ENCODE data around the gene MAP3K9.
"Not testable (repeated sequence)": the region's sequence is repeated elsewhere in the genome, so short reads cannot be mapped to it uniquely, and the experiment has no call there.

Gene MAP3K9

DNA sequence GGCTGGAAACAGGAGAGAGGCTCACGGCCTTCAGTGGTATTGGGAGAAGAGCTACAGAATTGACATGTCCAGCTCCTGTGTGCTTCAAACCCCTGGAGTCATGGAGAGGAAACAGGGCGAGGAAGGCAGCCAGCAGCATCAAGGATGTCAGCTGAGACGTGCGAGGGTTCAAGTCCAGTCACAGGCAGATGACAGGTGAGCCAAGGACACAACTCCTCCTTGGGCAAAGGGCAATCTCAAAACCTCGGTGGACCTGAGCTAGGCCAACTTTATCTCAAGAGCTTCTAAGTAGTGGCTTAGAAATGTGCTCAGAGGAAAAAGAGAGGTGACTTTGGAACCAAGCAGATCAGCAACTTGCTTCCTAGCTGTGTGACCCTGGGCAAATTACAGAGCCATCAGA lies 86.0 kb downstream of the MAP3K9 start:
- no peak for DNase-seq

DNA sequence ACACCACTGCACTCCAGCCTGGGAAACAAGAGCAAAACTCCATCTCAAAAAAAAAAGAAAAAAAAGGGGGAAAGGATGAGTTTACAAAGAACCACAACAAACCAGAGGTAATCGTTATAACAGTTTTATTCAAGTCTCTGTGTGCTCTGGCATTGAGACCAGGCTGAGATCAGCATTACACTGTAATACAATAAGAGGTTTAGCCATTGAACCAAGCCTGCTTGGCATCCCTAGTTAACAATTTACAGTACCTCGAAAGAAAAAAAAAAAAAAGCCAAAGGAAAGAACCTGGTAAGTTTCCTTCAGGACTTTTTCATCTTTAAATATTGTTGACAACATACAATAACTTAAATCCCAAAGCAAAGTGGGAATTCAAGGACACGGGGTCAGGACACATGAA lies 86.9 kb downstream of the MAP3K9 start:
- DNase-seq: no peak

DNA sequence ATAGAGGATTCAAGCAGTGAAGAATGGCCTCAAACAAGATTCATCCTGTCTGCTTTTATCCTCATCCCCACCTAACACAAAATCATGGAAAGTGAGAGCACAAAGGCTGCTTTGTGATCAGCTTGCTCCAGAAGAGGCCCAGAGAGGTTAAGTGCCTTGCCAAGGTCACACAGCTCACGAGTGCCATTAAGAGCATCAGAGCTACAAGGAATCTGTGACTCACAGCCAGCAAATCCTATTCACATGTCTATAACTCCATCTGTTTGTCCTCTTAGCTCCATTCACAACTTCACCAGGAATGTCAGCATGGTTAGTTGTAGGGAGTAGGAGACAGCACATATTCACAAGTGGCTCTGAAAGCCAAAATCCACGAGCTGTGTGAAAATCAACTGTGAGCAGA lies 87.8 kb downstream of the MAP3K9 start:
- no peak for DNase-seq

DNA sequence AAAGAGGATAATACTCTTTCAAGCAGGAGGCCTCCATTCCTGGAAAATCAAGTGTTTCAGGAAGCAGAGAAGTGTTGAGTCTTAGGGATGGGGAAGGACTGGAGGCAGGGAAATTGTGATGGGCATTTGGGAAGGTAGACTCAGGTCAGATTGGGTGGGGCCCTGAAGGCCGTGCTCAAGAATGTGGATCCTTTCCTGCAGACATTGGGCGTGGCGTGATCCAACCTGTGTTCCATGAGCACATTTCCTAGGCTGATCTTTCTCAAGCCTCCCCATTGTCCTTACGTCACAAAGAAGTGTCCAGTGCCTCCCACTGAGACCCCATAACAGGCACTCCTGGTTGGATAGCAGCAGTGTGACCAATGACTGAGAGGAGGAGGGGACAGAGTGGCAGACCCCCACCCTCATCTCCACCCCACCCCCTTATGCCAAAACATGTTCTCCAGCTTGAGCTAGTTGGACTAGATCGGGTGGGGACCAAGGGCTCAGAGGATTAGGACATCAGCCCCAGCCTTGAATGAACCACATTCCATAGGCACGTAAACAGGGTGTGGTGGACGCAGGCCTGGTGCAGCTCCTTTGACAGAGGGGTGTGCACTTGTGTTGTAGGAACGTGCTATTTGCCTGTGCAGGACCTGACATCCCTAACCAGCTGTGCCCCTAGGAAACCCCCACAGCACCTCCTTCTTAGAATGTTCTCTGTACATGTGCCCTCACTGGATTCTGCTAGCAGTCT lies 90.8 kb downstream of the MAP3K9 start:
- DNase-seq: no peak

DNA sequence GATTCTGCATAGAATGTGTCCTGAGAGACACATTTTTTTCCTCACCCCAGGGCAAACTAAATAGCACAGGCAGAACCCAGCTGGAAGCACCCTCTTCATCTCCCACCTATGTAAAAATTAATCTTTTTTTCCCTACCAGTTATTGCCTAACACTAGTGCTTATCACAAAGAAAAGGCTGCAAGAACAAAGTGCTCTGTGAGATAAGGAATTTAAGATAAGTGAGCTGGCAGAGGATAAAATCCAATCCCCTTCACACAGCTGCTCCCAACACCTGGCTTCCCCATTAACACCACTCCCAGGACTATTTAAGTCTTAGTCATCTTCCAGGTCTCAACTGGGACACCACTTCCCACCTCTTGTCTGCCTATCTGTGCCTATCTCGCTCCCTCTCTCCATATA lies 92.4 kb downstream of the MAP3K9 start:
- no peak for DNase-seq

DNA sequence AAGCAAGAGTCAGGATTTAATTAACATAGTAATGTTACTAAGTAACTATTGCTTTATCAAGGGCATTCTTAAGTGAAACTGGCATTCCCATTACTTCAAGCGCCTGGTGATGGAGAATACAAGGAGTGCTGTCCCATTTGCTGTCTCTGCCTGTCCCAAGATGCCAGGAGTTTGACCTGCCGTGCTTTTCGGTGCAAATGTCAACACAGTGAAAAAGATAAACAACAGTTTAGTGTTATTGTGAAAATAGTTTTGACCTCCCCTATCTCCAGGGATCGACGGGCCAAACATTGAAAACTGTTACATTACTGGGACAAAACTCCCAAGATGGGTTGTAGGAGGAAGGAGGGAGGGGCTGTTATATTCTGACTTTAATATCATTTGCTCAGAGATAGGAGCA lies 92.8 kb downstream of the MAP3K9 start:
- DNase-seq: no peak

DNA sequence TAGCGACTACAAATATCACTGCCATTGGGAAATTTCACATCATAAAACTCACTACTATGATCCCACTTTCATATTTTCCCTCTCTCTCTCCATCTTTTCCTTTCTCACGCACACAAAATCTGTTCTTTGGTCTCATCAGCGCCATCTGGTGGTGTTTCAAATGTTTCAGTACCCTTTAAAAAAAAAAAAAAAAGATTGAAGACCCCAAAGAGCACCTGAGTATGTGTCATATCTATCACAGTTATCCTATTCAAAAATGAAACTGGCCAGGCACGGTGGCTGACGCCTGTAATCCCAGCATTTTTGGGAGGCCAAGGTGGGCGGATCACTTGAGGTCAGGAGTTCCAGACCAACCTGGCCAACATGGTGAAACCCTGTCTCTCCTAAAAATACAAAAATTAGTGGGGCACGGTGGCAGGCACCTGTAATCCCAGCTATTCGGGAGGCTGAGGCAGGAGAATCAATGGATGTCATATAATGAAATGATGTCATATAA lies 95.2 kb downstream of the MAP3K9 start:
- peak in 2 of 14 donors; percentile 1 to 7 for DNase-seq

DNA sequence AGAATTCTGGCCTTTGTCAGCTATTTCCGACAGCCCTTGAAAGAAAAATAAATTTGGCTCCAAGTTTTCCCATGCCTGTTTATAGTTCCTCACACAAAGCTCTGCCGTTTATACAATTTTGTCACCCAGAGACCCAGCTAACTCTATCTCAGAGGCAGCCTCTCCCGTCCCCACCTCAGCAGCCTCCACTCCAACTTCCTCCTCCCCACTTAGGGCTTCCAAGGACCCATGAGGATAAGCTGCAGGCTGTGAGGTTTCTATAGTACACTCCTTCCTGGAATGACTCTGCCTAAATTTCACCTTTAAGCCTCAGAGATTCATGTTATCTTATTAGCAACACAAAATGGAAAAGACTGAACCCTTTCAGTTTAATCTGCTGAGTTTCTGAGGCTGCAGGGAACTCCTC lies 95.8 kb downstream of the MAP3K9 start:
- no peak for DNase-seq

DNA sequence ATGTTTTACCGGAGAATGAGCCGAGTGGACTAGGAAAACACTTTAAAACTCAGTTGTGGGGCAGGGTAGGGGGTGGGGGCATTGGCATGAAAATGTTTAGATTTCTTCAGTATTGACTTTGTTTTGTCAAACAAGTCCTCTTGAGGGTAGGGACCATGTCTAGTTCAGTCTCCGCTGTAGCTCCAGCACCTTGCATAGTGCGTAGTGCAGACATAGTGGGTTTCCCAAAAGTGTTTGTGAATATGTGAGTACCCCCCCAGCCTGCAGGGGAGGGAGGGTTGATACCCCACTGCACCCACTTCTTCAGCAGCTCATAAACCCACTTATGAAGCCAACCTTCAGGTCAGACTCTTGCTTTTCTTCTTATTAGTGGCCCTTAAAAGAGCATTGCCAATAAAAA lies 96.2 kb downstream of the MAP3K9 start:
- DNase-seq: no peak

DNA sequence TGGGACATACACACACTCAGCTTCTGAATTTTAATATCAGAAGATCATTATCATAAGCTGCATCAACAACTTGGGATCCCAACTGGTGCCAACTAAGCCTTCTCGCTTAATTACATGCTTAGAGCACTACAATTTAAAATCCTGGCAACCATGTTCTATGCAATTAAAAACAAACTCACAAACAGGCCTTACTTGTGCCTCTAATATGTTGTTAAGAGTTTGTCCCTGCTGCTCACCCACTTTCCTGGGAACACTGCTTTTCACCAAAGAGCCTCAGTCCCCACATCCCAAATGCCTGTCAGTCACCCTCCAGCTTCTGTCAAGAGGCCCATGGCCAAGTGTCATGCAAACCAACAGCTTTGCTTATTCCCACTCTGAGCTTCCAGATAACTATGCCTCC lies 97.9 kb downstream of the MAP3K9 start:
- DNase-seq: no peak

DNA sequence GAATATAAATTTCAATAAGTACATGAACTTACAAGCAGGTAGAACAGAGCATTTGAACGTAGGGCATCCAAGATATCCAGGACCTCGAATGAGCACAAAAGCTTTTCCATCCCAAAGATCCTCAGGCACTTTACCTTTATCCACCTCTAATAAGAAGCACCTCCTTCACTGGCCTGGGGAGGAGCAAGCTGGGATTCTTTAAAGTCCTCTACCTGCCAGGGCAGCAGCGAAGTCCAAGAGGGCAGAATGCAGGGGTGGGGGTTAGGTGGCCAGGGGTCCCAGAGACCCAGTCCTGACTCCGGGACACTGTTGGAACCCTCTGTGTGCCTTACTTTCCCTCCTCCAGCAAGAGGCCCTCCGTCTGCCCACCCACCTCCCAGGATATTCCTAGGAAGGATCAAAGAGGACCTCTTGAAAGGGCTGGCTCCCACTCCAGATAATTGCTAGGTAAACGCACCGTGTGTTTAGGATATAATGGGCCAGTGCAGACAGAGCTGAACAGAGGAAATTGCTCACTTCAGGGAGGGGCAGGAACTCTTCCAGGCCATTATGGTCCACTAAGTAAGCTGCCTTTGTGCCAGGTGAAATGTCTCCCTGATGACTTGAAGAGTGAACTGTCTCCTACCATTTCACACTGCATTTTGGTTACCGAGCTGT lies 99.5 kb downstream of the MAP3K9 start:
- DNase-seq: no peak

DNA sequence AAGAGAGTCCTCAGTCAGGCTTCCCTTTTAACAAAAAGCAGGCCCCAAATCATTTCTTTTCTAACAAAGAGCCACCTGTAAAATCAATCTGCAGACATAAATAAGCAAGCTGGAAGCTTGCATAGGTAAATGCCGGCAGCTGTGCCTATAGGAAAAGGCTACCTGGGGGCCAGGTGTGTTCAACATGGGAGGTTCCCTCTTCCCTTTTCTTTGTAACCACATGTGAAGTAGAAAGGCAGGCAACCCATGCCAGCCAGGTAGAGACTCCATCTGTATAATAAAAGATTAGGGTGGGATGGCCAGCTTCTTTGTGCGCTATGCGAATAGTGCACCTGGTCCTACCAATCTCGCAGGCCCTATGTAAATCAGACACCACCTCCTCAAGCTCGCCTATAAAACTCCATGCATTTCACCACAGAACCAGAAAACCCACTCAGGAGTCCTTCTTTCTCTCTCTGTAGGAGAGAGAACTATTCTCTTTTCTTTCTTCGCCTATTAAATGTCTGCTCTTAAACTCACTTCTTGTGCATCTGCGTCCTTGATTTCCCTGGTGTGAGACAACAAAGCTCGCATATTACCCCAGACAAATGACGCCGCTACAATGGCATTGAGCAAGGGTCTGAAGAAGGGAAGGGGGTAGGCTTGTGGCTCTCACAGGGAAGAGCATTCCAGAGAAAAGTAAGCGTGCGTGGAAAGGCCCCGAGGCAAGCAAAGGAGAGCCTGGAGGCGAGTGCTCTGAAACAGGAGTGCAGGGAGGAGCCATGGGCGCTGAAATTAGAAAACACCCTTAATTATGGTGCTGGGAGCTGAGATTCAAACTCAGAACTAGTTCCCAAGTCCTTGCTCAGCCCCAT lies 100.4 kb downstream of the MAP3K9 start:
- no peak for DNase-seq

DNA sequence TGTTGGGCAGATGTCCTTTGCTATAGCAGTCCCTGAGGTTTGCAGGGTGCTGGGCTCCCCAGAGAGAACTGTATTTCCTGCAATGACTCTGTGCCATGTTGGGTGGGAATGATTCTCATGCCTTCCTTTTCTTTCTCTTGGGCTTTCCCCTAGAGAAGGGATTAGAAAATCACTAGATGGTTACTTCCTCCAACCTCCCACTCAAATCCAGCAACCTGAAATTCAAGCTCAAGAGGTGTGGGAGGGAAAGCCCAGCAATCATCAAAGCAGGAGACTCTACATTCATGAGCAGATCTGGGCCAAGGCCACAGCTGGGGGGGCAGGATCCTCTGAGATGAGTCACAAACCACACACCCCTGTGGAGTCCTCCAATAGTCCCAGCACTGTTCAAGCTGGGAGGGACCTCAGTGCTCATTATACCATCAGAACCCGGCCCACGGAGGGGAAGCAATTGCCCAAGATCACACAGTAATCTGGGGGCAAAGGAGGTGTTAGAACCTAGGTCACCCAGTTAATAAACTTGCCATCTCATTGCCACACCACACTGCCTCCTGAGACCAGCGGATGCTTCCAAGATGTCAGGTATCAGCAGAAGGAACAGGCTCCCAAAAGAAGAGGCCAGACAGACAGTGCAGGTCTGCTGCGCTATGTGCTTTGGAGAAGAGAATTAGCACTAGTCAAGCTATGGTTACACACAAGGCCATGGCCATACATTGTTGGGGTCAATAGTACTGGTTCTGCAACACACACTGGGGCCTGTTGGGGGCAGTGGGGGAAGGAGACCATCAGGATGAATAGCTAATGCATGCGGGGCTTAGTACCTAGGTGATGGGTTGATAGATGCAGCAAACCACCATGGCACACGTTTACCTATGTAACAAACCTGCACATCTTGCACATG lies 101.9 kb downstream of the MAP3K9 start:
- no peak for DNase-seq

DNA sequence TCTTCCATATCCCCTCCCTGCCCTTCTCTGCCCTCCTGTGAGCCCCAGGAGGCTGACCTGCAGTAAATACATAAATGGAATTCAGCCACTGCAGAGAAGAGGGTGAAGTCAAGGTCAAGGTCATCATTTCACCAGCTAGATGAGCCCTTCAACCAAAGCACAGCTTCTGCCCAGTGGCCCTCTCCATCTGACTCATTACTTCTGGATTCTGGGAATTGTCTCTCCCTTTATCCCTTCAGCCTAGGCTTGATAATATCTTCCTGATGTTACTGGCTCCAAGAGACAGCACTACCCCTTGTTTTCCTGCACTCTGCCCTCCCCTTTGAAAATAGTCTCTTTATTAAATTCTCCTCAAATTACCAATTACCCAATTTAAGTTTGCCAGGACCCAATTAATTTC lies 103.1 kb downstream of the MAP3K9 start:
- no peak for DNase-seq

DNA sequence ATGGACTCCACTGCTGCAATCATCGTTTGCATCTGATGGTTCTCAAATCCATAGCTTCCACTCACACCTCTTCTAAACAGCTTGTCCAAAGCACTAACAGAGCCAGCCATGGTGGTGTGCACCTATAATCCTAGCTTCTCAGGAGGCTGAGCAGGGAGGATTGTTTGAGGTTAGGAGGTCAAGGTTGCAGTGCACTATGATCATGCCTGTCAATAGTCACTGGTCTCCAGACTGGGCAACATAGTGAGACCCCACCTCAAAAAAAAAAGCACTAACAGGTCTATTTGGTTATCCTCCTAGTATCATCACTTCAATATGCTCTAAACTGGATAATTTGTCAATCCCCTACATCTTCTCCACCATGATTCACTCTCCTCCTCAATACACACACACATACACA lies 104.4 kb downstream of the MAP3K9 start:
- no peak for DNase-seq

DNA sequence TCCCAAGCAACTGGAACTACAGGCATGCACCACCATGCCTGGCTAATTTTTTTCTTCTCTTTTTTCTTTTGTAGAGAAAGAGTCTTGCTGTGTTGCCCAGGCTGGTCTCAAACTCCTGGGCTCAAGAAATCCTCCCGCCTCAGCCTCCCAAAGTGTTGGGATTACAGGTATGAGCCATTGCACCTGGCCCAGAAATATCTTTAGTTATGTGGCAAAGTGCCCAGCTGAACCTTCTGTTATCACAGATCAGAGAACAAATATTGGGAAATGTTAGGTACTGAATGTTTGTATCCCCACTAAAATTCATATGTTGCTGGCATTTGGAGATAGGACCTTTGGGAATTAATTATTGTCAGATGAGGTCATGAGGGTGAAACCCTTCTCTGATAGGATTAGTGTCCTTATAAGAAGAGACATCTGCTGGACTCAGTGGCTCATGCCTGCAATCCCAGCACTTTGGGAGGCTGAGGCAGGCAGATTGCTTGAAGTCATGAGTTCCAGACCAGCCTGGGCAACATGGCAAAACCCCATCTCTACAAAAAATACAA lies 105.6 kb downstream of the MAP3K9 start:
- DNase-seq: not testable (repeated sequence)

DNA sequence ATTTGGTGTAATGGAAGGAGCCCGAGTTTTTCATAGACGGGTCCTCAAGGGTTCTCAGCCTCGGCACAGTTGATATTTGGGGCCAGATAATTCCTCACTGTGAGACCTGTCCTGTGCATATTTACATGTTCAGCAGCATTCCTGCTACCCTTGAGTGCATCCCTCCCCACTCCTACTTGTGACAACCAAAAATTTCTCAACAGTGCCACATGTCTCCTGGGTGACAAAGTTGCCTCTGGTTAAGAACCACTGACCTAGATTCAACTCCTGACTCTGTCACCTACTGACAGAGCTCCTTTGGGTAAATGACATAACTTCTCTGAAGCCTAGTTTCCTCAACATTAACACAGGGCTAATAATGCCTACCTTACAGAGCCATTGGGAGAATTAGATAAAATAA lies 107.2 kb downstream of the MAP3K9 start:
- DNase-seq: no peak

DNA sequence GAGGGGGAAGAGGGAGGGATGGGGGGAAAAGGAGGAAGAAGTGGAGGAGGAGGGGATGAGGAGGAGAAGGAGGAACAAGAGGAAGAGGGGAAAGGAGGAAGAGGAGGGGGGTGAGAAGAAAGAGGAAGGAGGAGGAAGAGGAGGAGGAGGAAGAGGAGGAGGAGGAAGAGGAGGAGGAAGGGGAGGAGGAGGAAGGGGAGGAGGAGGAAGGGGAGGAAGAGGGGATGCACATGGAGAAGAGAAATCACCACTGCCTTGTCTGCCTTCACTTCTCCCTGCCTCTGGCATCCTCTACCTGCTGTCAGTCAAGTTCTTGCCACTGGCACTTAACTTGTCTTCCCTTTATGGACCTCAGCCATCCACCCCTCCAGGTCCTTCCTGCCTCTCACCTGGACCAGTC lies 107.7 kb downstream of the MAP3K9 start:
- no peak for DNase-seq

DNA sequence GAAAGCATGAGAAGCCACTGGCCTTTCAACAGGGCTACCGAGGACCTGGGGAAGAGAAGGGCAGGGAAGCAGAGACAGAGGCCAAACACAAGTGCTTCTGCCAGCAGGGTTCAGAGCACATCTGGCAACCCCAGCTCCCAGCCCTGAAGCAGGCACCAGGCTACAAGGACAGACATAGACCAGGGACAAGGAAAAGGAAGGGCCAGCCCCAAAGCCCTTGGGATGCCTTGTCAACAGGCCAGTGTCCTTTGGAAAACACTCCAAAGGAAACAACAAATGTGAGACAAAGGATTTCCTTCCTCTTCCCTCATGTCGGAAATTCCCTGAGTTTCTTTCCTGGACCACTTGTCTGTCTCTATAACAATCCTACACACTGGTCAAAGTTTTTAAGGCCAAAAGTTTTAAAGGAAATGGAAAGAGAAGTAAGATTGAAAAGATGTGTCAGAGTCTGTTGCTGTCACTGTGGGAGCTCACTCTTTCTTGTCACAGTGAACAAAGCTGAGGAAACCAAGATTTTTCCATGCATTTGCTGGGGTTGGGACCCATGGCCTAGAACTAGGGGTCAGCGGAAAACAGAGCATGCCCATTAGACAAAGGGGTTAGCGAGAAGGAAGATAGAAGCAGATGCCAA lies 108.2 kb downstream of the MAP3K9 start:
- DNase-seq: no peak

DNA sequence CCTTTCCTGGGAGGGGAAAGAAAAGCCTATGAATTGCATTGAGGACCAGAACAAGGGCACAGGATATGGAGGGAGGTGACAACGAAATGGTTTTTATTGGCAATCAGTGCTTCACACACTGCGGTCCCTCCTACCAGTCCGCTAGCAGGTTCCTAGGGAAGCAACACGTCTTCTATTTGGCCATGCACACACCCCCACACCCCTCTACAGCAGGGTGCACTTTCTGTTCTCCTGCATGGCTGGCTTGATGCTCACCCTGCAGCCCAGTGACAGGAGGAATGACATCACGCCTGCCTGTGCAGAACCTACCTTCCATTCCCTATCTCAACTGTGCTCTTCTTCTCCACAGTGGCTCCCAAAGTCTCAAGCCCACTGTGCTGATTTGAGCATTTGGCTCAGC lies 109.7 kb downstream of the MAP3K9 start:
- no peak for DNase-seq

DNA sequence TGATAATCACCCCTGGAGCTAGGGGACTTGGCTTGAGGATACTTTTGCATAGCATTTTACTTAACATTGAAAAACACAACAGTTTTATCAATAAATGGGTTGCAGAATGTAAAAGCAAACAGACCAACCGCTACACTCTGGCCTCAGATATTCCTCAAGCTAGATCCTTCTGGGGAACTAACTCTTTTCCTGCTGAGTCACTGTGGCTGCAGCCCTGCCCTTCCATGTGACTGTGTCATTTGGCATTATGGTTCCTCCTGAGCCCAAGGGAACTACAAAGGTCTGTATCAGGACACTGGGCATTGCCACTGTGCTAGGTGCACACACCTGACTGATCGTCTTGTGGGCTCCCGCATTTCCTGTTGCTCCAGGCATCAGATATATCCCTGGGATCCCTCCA lies 111.0 kb downstream of the MAP3K9 start:
- peak in 1 of 14 donors; percentile 2 for DNase-seq

All from C1 segment of cervical spinal cord (tissue), 14 donors.